ENCODE measurements around the gene CSRP3.

DNA sequence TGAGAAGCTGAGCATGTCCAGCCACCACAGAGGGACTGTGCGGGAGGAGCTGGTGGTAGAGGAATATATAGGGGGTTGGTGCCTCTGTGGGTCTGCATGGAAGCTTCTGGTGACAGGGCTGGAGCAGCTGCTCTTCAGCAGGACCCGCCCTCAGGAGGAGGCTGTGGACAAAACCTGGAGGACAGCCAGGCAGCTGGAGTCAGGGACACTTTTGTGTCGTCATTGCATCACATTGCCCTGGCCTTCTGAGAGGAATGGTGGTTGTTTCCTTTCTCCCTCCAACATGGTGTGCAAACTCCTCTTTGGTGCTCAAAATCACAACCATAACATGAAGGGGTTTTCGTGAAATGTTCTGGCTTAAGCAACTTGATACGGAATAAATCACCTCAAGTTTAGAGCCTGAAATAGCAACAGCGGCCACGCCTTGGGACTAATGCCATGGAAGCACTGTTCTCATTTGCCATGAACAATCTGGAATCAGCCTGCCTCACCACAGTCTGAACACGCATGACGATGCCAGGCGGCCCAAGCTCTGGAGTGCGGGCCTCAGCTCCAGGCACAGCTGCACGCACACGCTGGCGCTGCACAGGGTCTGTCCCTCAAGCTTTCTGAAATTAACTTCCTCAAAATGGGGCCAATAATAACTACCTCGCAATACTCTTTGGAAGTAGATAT lies 17.1 kb upstream of the CSRP3 start:
- TF ChIP-seq POLR2A (IDR thresholded peaks at IDR 0.05) (no peak), POLR2AphosphoS5 (IDR thresholded peaks at IDR 0.05) (no peak)

All from sigmoid colon (tissue), 4 donors.